ENCODE data around the gene ZMAT5.
A peak's percentile ranks its signal among the peaks of the same experiment; 100 is the strongest.

The ZMAT5 gene, protein sequence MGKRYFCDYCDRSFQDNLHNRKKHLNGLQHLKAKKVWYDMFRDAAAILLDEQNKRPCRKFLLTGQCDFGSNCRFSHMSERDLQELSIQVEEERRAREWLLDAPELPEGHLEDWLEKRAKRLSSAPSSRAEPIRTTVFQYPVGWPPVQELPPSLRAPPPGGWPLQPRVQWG

DNA sequence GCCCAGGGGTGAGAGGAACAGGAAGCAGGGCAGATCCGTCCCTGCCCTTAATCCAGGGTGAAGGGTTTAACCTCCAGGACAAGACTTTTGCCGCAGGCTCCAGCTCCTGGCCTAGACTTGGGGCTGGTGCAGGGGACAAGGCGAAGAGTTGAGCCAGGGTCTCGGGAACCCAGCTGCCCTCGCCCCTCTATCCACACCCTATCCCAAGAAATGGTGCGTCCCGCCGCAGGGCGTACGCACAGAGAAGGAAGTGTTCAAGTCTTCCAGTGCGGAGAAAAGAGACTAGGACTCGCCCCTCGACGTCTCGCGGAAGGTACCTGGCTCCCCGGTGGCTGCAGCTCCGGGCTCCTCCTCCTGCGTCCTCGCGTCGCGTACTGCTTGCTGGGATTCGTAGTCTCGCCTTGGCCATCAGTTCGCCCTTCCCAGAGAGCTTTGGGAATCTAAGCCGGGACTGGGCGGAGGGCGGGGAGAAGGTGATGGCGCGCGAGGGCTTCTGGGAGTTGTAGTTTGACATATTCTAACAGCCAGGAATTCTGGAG is at the start of gene ZMAT5:
TSS of gene ZMAT5 (minus strand) at position 376 of the 539 bp plus-strand sequence. CDS start 18,463 bp downstream, outside the sequence.
- peak; percentile 96 for DNase-seq

DNA sequence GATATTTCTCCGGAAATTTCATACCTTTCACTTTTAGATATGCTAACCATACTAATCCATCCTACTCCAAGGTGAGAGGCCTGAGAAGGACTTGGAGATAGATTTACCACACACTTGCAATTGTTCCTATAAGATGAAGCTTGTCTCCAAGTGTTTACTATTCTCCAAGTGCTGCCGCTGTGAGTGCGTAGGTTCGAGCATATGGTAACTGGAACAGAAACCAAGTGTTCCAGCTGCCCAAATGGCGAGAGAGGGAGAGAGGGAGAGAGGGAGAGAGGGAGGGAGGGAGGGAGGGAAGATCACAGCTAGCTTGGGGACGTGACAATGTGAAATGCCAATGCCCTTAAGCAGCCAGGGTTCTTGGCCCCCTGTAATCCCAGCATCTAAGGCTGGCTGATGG is 49.7 kb upstream of the ZMAT5 start:
- no peak for DNase-seq

DNA sequence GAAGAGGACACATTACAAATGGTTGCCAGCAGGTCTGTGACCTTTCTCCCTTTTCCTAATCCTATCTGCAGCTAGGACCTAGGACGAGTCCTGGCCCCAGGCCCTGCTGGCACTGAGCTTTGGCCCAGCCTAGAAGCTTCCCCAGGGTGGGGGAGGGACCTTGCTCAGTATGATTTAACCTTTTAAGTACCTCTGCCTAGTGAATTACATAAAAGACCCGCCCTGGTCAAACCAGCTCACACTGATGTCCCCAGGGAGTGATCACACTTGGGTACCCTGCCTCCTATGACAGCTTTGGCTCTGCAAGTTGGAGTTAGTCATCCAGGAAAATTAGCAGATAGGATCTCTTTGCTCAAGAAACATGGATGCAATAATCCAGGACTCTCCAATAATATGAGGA is 49.3 kb upstream of the ZMAT5 start:
- no peak for DNase-seq

DNA sequence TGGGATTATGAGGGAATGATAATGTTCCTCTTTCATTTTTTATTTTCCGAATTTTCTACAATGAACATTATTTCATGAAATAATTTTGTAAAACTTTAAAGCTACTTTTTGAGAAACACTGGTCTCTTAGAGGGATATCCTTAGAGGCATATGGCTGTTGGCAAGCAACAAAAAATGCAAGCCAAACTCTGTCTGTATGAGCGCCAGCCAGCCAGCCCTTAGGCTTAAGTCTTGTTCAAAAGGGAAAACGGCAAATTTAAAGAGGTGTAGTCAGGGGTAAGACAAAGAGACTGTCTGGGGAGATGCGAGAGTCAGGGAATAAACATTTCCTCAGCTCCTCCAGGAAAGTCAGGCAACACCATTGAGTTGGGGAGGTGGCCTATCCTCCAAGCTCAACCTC is 48.8 kb upstream of the ZMAT5 start:
- DNase-seq, result no peak

- no peak for DNase-seq
Observed at GRCh38 chr22:29814003-29814402, 47.2 kb upstream of the ZMAT5 start.

GRCh38 chr22:29813563-29813962 is 46.8 kb upstream of the ZMAT5 start:
- no peak for DNase-seq

DNA sequence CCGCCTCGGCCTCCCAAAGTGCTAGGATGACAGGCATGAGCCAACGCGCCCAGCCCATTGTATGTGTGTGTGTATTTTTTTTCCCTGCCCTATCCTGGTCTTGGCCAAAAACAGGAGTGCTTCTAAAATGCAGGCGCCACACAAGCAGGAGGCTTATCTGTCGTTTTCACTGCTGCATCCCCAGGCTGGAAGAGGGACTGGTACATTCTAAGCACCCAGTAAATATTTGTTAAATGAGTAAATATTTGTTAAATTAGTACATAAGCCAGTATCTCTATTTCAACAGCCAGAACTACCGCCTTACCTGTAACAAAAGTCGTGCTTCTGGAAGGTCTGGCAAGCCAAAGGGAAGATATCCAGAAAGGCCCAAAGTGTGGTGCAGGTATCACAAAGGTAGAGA is 46.3 kb upstream of the ZMAT5 start:
- no peak for DNase-seq

DNA sequence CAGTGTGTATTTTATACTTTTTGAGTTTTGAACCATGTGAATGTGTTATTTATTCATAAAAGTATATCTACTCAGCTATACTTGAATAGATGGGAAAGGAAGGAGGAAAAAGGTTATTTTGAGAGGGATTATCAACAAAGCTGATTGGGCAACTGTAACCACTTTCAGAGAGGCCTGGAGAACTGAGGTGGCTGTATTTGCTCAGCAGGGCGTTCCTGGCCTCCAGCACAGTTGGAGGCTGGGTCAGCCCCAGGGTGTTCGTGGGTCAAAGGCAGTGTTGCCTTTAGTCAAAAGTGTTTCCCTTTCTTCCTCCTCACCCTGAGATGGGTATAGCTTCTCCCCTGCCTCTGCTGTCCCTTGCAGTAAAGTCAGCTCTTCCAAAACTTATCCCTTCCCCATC is 44.6 kb upstream of the ZMAT5 start:
- DNase-seq, result no peak

DNA sequence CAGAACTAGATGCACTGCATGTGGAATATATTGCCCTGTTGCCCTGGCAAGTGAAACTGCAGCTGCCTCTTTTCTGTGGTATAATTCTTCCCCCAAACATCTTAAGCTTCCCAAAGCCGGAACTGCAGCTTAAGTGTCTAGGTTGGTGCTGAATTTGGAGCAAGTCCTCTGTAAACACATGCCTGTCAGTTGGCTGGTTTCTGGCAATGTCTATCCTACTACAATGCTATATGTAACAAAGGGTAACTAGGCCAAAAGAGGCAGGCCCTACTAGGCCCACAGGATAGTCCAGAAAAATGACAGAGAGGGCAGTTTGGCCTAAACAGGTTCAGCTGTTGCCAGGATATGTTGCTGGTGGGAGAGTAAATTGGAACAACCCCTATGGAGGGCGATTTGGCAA is 43.4 kb upstream of the ZMAT5 start:
- no peak for DNase-seq

- DNase-seq, result no peak
Observed at GRCh38 chr22:29806196-29806595, 39.4 kb upstream of the ZMAT5 start.

GRCh38 chr22:29804985-29805384 is 38.2 kb upstream of the ZMAT5 start:
- DNase-seq, result no peak

- no peak for DNase-seq
Observed at GRCh38 chr22:29803190-29803589, 36.4 kb upstream of the ZMAT5 start.

- no peak for DNase-seq
Observed at GRCh38 chr22:29801796-29802195, 35.0 kb upstream of the ZMAT5 start.

GRCh38 chr22:29801153-29801552 is 34.3 kb upstream of the ZMAT5 start:
- DNase-seq, result no peak

DNA sequence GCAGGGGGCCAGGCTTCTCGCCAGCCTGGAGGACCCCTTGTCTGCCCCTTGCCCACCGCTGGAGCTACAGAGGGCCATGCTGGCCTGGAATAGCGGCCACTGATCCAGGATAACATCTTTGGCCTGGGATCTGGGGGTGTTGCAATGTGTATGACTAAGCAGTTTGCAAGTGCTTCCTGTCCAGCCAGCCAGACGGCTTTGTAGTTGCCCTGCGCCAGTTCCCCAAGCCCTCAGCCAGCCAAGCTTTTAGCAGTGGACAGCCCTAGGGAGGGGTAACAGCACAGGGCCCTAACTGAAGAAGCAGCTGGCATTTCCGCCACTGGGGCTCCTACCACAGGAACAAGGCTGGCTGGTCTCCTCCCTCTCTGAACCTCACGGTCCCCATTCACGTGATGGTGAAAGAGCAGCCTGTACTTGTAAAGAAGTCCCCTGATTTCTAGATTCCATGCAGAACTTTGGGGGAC is 32.4 kb upstream of the ZMAT5 start:
- peak; percentile 69 for DNase-seq

GRCh38 chr22:29798801-29799200 is 32.0 kb upstream of the ZMAT5 start:
- DNase-seq, result no peak

DNA sequence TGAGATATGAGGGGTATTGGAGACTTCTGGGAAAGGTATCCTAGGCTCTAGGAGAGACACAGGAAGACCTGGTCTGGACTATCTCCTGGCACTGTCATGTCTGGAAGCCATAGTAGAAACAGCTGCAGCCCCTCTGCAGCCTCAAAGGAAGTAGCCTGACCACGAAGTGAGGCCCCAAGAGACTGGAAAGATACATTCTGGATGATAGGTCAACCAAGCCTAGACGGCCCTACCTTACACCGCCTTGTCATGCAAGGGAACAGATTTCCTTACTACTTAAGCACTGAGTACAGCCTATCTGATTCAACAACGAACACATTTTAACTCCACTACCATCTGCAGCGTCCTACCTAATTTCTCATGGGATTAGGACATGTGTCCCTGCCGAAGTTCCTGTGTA is 31.5 kb upstream of the ZMAT5 start:
- DNase-seq, result no peak

DNA sequence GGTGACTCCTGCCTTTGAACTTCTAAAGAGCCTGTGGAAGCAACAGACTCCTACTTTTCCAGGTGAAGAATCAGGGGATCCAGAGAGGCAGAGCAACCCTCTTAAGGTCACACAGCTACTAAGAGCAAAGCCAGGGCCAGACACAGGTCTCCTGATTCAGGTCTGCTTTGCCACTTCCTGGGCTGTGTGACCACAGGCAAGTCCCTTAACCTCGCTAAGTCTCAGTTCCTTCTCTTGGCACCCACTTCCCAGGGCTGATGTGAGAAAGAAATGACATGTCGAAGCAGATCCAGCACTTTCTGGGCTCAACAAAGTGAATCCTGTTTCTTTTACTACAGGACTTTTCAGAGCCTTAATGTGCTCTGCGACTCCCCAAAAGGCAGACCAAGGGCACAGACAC is 30.5 kb upstream of the ZMAT5 start:
- no peak for DNase-seq

DNA sequence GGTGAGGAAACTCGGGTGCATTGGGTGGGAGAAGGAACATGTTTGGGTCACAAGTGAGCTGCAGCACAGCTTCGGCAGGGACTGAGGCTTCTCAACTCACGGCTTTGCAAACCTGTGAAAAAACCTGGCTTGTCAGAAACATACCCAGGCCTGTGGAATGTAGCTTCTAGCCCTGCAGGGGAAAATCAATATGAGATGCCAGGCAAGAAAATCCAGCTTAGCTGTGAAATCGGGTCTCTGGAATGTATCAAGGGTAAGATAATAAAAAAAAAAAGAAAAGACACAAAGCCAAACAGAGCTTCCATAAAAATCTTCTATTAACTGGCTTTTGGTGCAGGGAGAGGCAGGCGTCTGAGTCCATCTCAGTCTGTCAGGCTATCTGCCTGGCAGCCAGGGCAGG is 28.9 kb upstream of the ZMAT5 start:
- no peak for DNase-seq

DNA sequence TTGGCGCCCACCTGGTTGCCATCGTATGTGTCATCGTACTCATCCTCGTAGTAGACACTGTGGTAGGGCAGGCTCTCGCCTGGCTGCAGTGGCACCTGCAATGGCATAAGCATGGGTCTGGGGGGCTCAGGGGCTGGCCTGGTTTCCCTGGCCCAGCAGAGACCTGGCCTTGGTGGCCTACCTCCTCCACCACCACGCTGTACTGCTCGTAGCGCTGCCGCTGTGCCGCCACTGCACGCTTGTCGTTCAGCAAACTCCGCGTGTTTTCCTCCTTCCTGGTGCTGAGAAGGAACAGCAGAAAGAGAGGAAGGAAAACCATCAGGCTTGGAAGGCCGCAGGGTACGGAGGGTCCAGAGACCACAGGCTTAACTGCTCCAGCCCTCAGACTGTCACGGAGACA is 26.6 kb upstream of the ZMAT5 start:
- no peak for DNase-seq

- DNase-seq, result no peak
Observed at GRCh38 chr22:29790061-29790460, 23.3 kb upstream of the ZMAT5 start.

- no peak for DNase-seq
Observed at GRCh38 chr22:29788339-29789279, 21.8 kb upstream of the ZMAT5 start.

DNA sequence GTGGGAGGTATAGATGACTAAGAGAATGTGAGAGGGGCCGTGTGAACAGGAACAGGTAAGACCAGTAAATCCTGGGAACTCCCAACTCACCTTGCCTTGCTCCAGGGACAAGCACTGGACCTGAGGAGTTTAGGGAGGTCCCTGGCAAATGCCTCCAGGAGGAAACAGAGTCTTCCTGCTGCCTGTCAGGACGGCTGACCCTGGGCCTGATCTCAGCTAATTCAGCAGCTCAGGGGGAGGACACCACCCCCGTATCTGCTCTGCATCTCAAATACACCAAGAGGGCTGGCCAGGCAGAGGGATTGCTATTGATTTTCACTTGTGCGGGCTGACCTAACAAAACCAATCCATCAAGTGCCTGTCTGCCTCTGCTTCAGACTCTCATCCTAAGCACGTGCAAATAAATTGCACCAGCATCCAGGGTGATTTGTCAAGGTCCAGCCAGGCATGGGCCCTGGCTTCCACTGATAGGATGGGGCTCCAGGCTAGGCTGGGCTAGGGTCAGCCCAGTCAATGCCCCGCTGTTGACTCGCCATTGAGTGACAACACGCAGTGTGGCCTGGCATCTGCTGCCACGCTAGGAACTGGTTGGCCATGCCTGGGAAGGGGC is 20.7 kb upstream of the ZMAT5 start:
- DNase-seq, result no peak

GRCh38 chr22:29786031-29786430 is 19.2 kb upstream of the ZMAT5 start:
- no peak for DNase-seq
